ENCODE results near the gene SLC38A6. TPM values are rescaled to one million over a fixed set of nuclear protein-coding genes. Genes with fewer than 3 reads are reported as not detected.
"Not testable (repeated sequence)": the region's sequence is repeated elsewhere in the genome, so short reads cannot be mapped to it uniquely, and the experiment has no call there.

SLC38A6 gene
- total RNA-seq, 6 donors from 2014 or later = 13.7 to 37.7 (median 23.8) TPM

DNA sequence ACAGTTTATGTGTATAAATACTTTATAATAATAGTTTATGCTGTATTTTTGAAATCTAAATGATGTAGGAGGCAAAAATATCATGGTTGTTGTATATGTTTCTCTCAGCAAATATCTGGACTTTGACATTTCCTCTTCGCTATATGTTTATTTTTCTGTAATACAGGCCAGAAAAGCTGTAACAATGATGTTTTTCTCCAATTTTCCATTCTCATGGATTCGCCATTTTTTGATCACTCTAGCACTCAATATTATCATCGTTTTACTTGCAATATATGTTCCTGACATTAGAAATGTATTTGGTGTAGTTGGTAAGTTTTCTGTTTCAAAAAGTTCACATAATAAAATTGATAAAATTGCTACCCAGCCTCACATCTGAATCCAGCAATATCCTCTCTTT is 70.6 kb downstream of the SLC38A6 start:
- ATAC-seq (ENCODE audit: low FRiP score in 2 of 2) = no peak

GRCh38 chr14:61063461-61063860 is 82.4 kb downstream of the SLC38A6 start:
- H3K36me3 ChIP-seq = no peaks in the 10 kb centered on the region
- H3K27ac ChIP-seq = no peak overlapping the region
- H3K4me3 ChIP-seq = no peak overlapping the region
- TF ChIP-seq POLR2A (IDR thresholded peaks at IDR 0.05) (no peak), EP300 (IDR thresholded peaks at IDR 0.05) (no peak), POLR2AphosphoS5 (IDR thresholded peaks at IDR 0.05) (no peak)
- TF ChIP-seq, protein P1, sequence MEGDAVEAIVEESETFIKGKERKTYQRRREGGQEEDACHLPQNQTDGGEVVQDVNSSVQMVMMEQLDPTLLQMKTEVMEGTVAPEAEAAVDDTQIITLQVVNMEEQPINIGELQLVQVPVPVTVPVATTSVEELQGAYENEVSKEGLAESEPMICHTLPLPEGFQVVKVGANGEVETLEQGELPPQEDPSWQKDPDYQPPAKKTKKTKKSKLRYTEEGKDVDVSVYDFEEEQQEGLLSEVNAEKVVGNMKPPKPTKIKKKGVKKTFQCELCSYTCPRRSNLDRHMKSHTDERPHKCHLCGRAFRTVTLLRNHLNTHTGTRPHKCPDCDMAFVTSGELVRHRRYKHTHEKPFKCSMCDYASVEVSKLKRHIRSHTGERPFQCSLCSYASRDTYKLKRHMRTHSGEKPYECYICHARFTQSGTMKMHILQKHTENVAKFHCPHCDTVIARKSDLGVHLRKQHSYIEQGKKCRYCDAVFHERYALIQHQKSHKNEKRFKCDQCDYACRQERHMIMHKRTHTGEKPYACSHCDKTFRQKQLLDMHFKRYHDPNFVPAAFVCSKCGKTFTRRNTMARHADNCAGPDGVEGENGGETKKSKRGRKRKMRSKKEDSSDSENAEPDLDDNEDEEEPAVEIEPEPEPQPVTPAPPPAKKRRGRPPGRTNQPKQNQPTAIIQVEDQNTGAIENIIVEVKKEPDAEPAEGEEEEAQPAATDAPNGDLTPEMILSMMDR (IDR thresholded peaks at IDR 0.05) = no peak
- DNase-seq = no peak
- H3K27me3 ChIP-seq = no peaks in the 10 kb centered on the region
- no peak for ATAC-seq (ENCODE audit: low FRiP score in 2 of 2)
- no peaks in the 10 kb centered on the region for H3K9me3 ChIP-seq
- WGBS, 2 donors = 91 to 95% methylated on average over 3 of the region's 3 CpGs
- H3K4me1 ChIP-seq = no peaks in the 10 kb centered on the region

More for the DNA sequence above, 70.6 kb downstream of the SLC38A6 start:
- H3K36me3 ChIP-seq = no peaks in the 10 kb centered on the region
- DNase-seq = no peak
- no peaks in the 10 kb centered on the region for H3K4me1 ChIP-seq
- WGBS, 2 donors = 83 to 93% methylated on average over 3 of the region's 3 CpGs
- no peaks in the 10 kb centered on the region for H3K9me3 ChIP-seq
- H3K4me3 ChIP-seq = no peak overlapping the region
- TF ChIP-seq EP300 (IDR thresholded peaks at IDR 0.05) (no peak), POLR2AphosphoS5 (IDR thresholded peaks at IDR 0.05) (no peak), POLR2A (IDR thresholded peaks at IDR 0.05) (no peak)
- TF ChIP-seq, protein P1 (IDR thresholded peaks at IDR 0.05) = no peak
- H3K27ac ChIP-seq = no peak overlapping the region
- H3K27me3 ChIP-seq = no peaks in the 10 kb centered on the region

DNA sequence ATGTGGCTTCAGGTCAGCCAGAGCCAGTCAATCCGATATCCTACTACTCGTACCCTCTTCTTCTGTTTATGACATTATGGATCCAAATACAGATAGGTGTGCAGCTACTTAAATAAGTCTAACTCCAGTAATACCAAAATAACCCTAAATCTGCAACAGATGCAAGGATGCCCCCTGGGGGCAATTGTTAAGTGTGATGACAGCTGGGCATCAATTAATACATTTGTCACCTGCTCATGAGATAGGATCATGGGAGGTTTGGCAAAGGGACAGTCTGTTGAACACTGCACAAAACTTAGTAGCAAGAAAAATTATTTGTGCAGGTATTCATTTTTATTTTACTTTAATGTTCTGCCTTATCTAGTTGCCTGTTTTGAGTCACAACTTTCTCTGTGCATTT is 83.2 kb downstream of the SLC38A6 start:
- ATAC-seq (ENCODE audit: low FRiP score in 2 of 2) (no peak), DNase-seq (no peak)
- no peak overlapping the region for H3K4me3 ChIP-seq
- TF ChIP-seq, protein P1 (IDR thresholded peaks at IDR 0.05) = no peak
- TF ChIP-seq POLR2AphosphoS5 (IDR thresholded peaks at IDR 0.05) = no peak
- TF ChIP-seq POLR2A (IDR thresholded peaks at IDR 0.05) = no peak
- no peak for TF ChIP-seq EP300 (IDR thresholded peaks at IDR 0.05)
- no peaks in the 10 kb centered on the region for H3K36me3 ChIP-seq
- no peaks in the 10 kb centered on the region for H3K4me1 ChIP-seq
- H3K9me3 ChIP-seq = no peaks in the 10 kb centered on the region
- 89 to 97% methylated on average over 2 of the region's 2 CpGs for WGBS, 2 donors
- no peaks in the 10 kb centered on the region for H3K27me3 ChIP-seq
- no peak overlapping the region for H3K27ac ChIP-seq

GRCh38 chr14:61064856-61065255 is 83.8 kb downstream of the SLC38A6 start:
- no peaks in the 10 kb centered on the region for H3K36me3 ChIP-seq

GRCh38 chr14:61065656-61066055 is 84.6 kb downstream of the SLC38A6 start:
- H3K4me3 ChIP-seq = no peak overlapping the region
- DNase-seq (no peak), ATAC-seq (ENCODE audit: low FRiP score in 2 of 2) (no peak)
- TF ChIP-seq POLR2A (IDR thresholded peaks at IDR 0.05) = no peak
- no peak for TF ChIP-seq POLR2AphosphoS5 (IDR thresholded peaks at IDR 0.05)
- no peak for TF ChIP-seq EP300 (IDR thresholded peaks at IDR 0.05)
- TF ChIP-seq, protein P1 (IDR thresholded peaks at IDR 0.05) = no peak
- H3K4me1 ChIP-seq = no peaks in the 10 kb centered on the region
- H3K36me3 ChIP-seq = no peaks in the 10 kb centered on the region
- no peaks in the 10 kb centered on the region for H3K27me3 ChIP-seq
- H3K27ac ChIP-seq = no peak overlapping the region
- H3K9me3 ChIP-seq = no peaks in the 10 kb centered on the region

More at GRCh38 chr14:61064856-61065255, 83.8 kb downstream of the SLC38A6 start:
- H3K27me3 ChIP-seq = no peaks in the 10 kb centered on the region
- ATAC-seq (ENCODE audit: low FRiP score in 2 of 2) (no peak), DNase-seq (no peak)
- 89 to 93% methylated on average over 4 of the region's 4 CpGs for WGBS, 2 donors
- H3K9me3 ChIP-seq = no peaks in the 10 kb centered on the region
- H3K4me1 ChIP-seq = no peaks in the 10 kb centered on the region
- H3K27ac ChIP-seq = no peak overlapping the region
- no peak for TF ChIP-seq POLR2AphosphoS5 (IDR thresholded peaks at IDR 0.05)
- TF ChIP-seq, protein P1 (IDR thresholded peaks at IDR 0.05) = no peak
- TF ChIP-seq POLR2A (IDR thresholded peaks at IDR 0.05) = no peak
- no peak for TF ChIP-seq EP300 (IDR thresholded peaks at IDR 0.05)
- H3K4me3 ChIP-seq = no peak overlapping the region

GRCh38 chr14:61072442-61072841 is 91.4 kb downstream of the SLC38A6 start:
- not testable (repeated sequence) for H3K36me3 ChIP-seq; H3K4me1 ChIP-seq; H3K9me3 ChIP-seq; H3K27me3 ChIP-seq; H3K4me3 ChIP-seq; ATAC-seq (ENCODE audit: low FRiP score in 2 of 2); DNase-seq; H3K27ac ChIP-seq
